Adipocyte (in vitro differentiated cells): Measurements from ENCODE around the gene POLR3B.
"Not testable (repeated sequence)": the region's sequence is repeated elsewhere in the genome, so short reads cannot be mapped to it uniquely, and the experiment has no call there.

ENCODE experiments used
- DNase-seq: peaks from one replicate; pipeline ENCODE4 v3.0.0-alpha.2; 2015; ENCODE audit warnings: low read depth
- H3K27me3 ChIP-seq: replicated peaks from 2 replicates; pipeline ENCODE4 v1.7.0; 2013; ENCODE audit warnings: mild to moderate bottlenecking, low read length, moderate library complexity; ENCODE audit not compliant: control insufficient read depth, insufficient read depth
- H3K36me3 ChIP-seq: 2 replicates; pipeline ENCODE4 v1.7.0; 2013; ENCODE audit warnings: low read length, mild to moderate bottlenecking, moderate library complexity; ENCODE audit not compliant: control insufficient read depth, insufficient read depth, severe bottlenecking
- H3K4me1 ChIP-seq: 2 replicates; pipeline ENCODE4 v1.7.0; 2013; ENCODE audit warnings: mild to moderate bottlenecking, low read length, moderate library complexity; ENCODE audit not compliant: control insufficient read depth, insufficient read depth
- H3K4me3 ChIP-seq: 2 replicates; pipeline ENCODE4 v1.7.0; 2013; ENCODE audit warnings: mild to moderate bottlenecking, low read length, moderate library complexity
- H3K9ac ChIP-seq: 2 replicates; pipeline ENCODE4 v1.7.0; 2013; ENCODE audit warnings: mild to moderate bottlenecking, low read length, moderate library complexity
- H3K9me3 ChIP-seq: 2 replicates; pipeline ENCODE4 v1.7.0; 2013; ENCODE audit warnings: mild to moderate bottlenecking, low read length, moderate library complexity; ENCODE audit not compliant: control insufficient read depth

Gene POLR3B

GRCh38 chr12:106436164-106436563 is 78.6 kb downstream of the POLR3B start:
- Histone ChIP-seq H3K4me3 (no peak overlapping the region), H3K9ac (no peak overlapping the region), H3K4me1 (peaks cover 24% of the 10 kb centered on the region), H3K27me3 (no peaks in the 10 kb centered on the region), H3K36me3 (peaks cover 67% of the 10 kb centered on the region), H3K9me3 (no peaks in the 10 kb centered on the region)
- DNase-seq: no peak

DNA sequence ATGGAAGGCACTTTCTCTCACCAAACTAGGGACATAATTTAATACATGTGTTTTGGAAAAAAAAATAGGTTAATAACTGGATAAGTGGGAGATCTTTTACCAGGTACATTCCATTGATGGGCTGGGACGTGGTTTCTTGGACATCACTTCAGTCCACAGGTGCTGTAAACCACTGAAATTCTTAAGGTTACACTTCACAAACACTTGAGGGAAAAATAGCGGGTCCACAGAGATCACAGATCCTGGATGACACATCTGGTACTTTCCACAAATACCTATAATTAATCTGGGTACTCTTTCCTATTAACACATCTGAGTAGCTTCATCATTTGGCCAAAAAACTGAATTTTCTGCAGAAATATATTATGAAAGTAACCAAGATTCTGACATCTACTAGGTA is 85.0 kb downstream of the POLR3B start:
- Histone ChIP-seq H3K27me3 (no peaks in the 10 kb centered on the region), H3K4me3 (no peak overlapping the region), H3K9ac (no peak overlapping the region), H3K9me3 (no peaks in the 10 kb centered on the region), H3K36me3 (peaks cover 75% of the 10 kb centered on the region), H3K4me1 (peaks cover 3% of the 10 kb centered on the region)
- DNase-seq: no peak

GRCh38 chr12:106445053-106445452 is 87.5 kb downstream of the POLR3B start:
- H3K9ac ChIP-seq: no peak overlapping the region
- H3K4me3 ChIP-seq: no peak overlapping the region
- H3K36me3 ChIP-seq: peaks cover 57% of the 10 kb centered on the region
- no peaks in the 10 kb centered on the region for H3K9me3 ChIP-seq
- no peak for DNase-seq
- H3K27me3 ChIP-seq: no peaks in the 10 kb centered on the region
- H3K4me1 ChIP-seq: peaks cover 3% of the 10 kb centered on the region

DNA sequence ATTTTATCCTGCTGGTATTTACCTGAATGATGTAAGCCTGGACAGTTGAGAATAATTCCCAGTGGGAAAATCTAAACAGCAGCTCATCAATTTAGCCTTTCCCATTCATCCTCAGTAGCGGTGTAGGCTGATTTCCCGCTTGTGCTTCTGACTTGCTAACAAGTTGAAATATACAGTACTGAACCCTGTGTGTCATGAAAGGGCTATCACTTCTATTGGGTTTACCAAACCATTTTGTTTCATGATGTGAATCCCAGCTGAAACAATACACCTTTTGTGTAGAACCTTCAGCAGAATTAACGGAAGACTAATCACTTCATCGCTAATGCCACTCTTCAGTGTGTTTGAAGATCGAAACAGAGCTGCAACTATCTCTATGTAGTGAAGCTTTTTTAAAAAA is 88.4 kb downstream of the POLR3B start:
- Histone ChIP-seq H3K9me3 (no peaks in the 10 kb centered on the region), H3K9ac (no peak overlapping the region), H3K4me1 (peaks cover 3% of the 10 kb centered on the region), H3K36me3 (peaks cover 48% of the 10 kb centered on the region), H3K4me3 (no peak overlapping the region), H3K27me3 (no peaks in the 10 kb centered on the region)
- no peak for DNase-seq

- Histone ChIP-seq H3K27me3 (no peaks in the 10 kb centered on the region), H3K4me3 (no peak overlapping the region), H3K4me1 (peaks cover 3% of the 10 kb centered on the region), H3K9ac (no peak overlapping the region), H3K36me3 (peaks cover 42% of the 10 kb centered on the region), H3K9me3 (no peaks in the 10 kb centered on the region)
- DNase-seq: no peak
These were observed 89.0 kb downstream of the POLR3B start for GRCh38 chr12:106446419-106447092.

- H3K9me3 ChIP-seq: no peaks in the 10 kb centered on the region
These were observed 94.8 kb downstream of the POLR3B start for GRCh38 chr12:106452309-106452708.

DNA sequence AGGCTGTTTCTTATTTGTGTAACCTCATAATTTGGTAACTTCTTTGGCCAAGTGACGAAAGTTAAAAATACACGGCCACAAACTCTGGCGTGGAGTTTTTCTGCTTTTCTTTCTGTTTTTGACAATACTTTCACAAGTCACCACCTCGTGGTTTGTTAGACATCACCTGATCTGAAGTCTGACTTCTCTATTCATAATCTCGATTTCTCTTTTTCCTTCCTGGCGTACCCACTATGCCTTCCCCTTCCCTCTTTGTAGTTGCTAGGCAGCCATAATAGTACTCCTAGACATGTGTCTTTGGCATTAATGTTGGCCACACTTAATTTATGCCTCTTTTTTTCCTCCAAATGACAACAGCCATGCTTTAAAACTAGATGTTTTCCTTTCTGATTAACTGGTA is 97.6 kb downstream of the POLR3B start:
- Histone ChIP-seq H3K9ac (no peak overlapping the region), H3K4me3 (no peak overlapping the region), H3K27me3 (no peaks in the 10 kb centered on the region), H3K9me3 (no peaks in the 10 kb centered on the region), H3K4me1 (no peaks in the 10 kb centered on the region), H3K36me3 (peaks cover 48% of the 10 kb centered on the region)
- DNase-seq: no peak

More at GRCh38 chr12:106452309-106452708, 94.8 kb downstream of the POLR3B start:
- no peaks in the 10 kb centered on the region for H3K27me3 ChIP-seq
- H3K36me3 ChIP-seq: peaks cover 28% of the 10 kb centered on the region
- H3K4me1 ChIP-seq: no peaks in the 10 kb centered on the region
- no peak for DNase-seq
- no peak overlapping the region for H3K4me3 ChIP-seq
- no peak overlapping the region for H3K9ac ChIP-seq

GRCh38 chr12:106459124-106459523 is 101.6 kb downstream of the POLR3B start:
- H3K36me3 ChIP-seq: peaks cover 65% of the 10 kb centered on the region
- H3K9ac ChIP-seq: no peak overlapping the region
- H3K4me3 ChIP-seq: no peak overlapping the region
- no peaks in the 10 kb centered on the region for H3K27me3 ChIP-seq
- no peak for DNase-seq
- no peaks in the 10 kb centered on the region for H3K4me1 ChIP-seq
- no peaks in the 10 kb centered on the region for H3K9me3 ChIP-seq

DNA sequence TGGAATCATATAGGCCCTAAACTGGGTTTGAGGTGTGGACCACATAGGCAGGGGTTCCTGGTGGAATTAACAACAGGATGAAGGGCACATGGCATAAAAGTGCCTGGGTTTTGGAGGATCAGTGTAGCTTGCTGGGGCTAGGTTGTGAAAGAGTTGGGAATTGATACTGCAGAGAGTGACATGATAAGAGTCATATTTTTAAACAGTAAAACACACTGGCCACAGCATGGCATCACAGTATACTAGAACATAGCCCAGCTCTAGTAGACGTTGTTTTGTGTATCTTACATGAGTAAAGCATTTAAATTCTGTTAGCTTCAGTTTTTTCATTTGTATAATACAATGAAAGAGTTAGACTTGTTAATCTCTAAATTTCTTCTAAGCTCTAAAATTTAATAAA is 102.0 kb downstream of the POLR3B start:
- Histone ChIP-seq H3K4me3 (no peak overlapping the region), H3K36me3 (peaks cover 67% of the 10 kb centered on the region), H3K9ac (no peak overlapping the region), H3K9me3 (no peaks in the 10 kb centered on the region), H3K4me1 (no peaks in the 10 kb centered on the region), H3K27me3 (no peaks in the 10 kb centered on the region)
- no peak for DNase-seq

DNA sequence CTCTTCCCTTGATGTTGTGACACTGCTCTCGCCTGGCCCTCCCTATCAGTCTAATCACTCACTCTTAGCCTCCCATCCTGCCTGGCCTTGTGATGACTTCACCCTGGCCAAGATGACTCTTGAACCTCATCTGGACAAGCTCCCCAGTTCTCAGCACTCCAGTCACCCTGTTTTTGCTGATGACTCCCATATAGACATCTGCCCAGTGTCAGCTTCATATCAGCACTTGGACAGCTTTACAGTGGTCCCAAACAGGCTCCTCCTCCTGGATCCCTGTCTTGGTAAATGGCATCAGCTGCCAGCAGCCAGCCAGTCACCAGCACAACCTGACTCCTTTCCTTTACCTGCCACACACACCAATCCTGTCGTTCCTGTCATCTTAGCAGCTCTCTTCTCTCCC is 104.2 kb downstream of the POLR3B start:
- Histone ChIP-seq H3K36me3 (peaks cover 63% of the 10 kb centered on the region), H3K4me3 (no peak overlapping the region), H3K9ac (no peak overlapping the region), H3K4me1 (no peaks in the 10 kb centered on the region), H3K9me3 (no peaks in the 10 kb centered on the region), H3K27me3 (no peaks in the 10 kb centered on the region)
- DNase-seq: no peak

DNA sequence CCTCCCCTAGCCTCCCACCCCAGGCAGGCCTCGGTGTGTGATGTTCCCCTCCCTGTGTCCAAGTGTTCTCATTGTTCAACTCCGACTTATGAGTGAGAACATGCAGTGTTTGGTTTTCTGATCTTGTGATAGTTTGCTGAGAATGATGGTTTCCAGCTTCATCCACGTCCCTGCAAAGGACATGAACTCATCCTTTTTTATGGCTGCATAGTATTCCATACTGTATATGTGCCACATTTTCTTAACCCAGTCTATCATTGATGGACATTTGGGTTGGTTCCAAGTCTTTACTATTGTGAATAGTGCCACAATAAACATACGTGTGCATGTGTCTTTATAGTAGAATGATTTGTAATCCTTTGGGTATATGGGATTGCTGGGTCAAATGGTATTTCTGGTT is 108.1 kb downstream of the POLR3B start:
- not testable (repeated sequence) for H3K4me1 ChIP-seq, DNase-seq, H3K4me3 ChIP-seq, H3K9ac ChIP-seq, H3K9me3 ChIP-seq, H3K27me3 ChIP-seq
- H3K36me3 ChIP-seq: peaks cover 25% of the 10 kb centered on the region

DNA sequence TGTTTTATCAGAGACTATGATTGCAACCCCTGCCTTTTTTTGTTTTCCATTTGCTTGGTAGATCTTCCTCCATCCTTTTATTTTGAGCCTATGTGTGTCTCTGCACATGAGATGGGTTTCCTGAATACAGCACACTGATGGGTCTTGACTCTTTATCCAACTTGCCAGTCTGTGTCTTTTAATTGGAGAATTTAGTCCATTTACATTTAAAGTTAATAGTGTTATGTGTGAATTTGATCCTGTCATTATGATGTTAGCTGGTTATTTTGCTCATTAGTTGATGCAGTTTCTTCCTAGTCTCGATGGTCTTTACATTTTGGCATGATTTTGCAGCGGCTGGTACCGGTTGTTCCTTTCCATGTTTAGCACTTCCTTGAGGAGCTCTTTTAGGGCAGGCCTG is 118.1 kb downstream of the POLR3B start:
- not testable (repeated sequence) for H3K4me1 ChIP-seq, H3K27me3 ChIP-seq, H3K36me3 ChIP-seq, H3K4me3 ChIP-seq, DNase-seq, H3K9ac ChIP-seq, H3K9me3 ChIP-seq
